Duodenal mucosa (tissue), 2 donors: ENCODE data around the gene BORCS5.
"Not testable (repeated sequence)": the region's sequence is repeated elsewhere in the genome, so short reads cannot be mapped to it uniquely, and the experiment has no call there.

Experiments
- H3K27ac ChIP-seq: one replicate; pipeline ENCODE4 v1.7.0; 2013; ENCODE audit warnings: low read depth, low read length
- H3K27me3 ChIP-seq, 2 donors: one replicate each; pipeline ENCODE4 v1.7.0; 2013; ENCODE audit warnings: low read length in 2 of 2, control low read depth in 1 of 2; ENCODE audit not compliant: insufficient read depth in 2 of 2, control insufficient read depth in 1 of 2
- H3K36me3 ChIP-seq, 2 donors: one replicate each; pipeline ENCODE4 v1.7.0; 2013; ENCODE audit warnings: low read length in 2 of 2, control low read depth in 1 of 2; ENCODE audit not compliant: insufficient read depth in 2 of 2, control insufficient read depth in 1 of 2
- H3K4me1 ChIP-seq, 2 donors: one replicate each; pipeline ENCODE4 v1.7.0; 2013; ENCODE audit warnings: low read length in 2 of 2, control low read depth in 1 of 2; ENCODE audit not compliant: insufficient read depth in 2 of 2, control insufficient read depth in 1 of 2
- H3K4me3 ChIP-seq, 2 donors: one replicate each; pipeline ENCODE4 v1.7.0; 2013; ENCODE audit warnings: low read length in 2 of 2, low read depth in 1 of 2
- H3K9ac ChIP-seq, 2 donors: one replicate each; pipeline ENCODE4 v1.7.0; 2013; ENCODE audit warnings: low read length in 2 of 2, low read depth in 1 of 2
- H3K9me3 ChIP-seq, 2 donors: one replicate each; pipeline ENCODE4 v1.7.0; 2013; ENCODE audit warnings: low read length in 2 of 2, control low read depth in 1 of 2; ENCODE audit not compliant: control insufficient read depth in 1 of 2

Gene BORCS5

DNA sequence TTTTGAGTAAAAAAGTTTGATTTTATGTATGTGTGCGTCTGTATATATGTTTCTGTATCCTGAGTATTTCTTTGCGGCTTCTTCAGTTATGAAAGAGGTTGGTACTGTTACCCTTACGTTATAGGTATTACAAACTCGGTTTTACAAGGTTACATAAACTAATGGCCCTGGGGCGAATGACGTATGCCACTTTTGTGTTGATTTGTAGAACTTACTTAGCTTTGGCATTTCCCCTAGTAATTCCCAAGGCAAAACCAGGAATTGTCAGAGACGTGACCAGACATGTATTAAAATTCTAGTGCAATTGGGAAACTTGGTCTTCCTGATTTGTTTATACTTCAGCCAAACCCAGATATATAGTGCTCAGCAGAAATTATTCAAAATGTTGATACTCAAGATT, 112.5 kb downstream of the BORCS5 start:
- Histone ChIP-seq H3K9me3 (no peaks in the 10 kb centered on the region), H3K9ac (no peak overlapping the region), H3K4me3 (no peak overlapping the region), H3K4me1 (peaks cover 6 to 15% of the 10 kb centered on the region in 2 donors), H3K27me3 (no peaks in the 10 kb centered on the region), H3K36me3 (no peaks in the 10 kb centered on the region), H3K27ac (no peak overlapping the region)

DNA sequence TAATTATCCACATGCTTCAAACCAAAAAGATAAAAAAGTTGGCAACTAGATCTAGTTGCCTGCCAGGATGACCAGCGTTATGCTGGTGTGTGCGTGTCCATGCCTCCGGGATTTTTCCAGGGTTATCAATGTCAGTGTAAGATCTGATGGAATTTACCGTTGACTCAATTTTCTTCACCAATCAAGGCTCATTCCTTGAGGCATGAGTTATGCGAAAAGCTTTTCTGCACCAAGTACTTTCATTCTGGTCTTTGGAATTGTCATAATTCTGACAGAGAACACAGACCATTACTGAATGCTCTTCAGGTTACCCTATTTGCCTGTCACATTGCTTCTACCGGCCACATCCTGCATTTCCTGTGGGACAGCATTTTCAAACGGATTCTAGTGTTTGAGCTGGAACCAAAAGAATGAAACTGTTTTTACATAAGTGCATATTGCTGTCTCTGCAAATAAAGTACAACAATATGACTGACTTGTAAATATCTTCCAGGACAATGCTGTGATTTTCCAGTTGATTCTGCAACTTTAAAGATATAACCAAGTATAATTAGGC, 114.0 kb downstream of the BORCS5 start:
- H3K9ac ChIP-seq: no peak overlapping the region
- H3K27ac ChIP-seq: no peak overlapping the region
- H3K4me3 ChIP-seq: no peak overlapping the region
- peaks cover 0 to 7% of the 10 kb centered on the region in 2 donors for H3K4me1 ChIP-seq
- H3K27me3 ChIP-seq: no peaks in the 10 kb centered on the region
- peaks cover 5 to 13% of the 10 kb centered on the region in 2 donors for H3K36me3 ChIP-seq
- no peaks in the 10 kb centered on the region for H3K9me3 ChIP-seq

DNA sequence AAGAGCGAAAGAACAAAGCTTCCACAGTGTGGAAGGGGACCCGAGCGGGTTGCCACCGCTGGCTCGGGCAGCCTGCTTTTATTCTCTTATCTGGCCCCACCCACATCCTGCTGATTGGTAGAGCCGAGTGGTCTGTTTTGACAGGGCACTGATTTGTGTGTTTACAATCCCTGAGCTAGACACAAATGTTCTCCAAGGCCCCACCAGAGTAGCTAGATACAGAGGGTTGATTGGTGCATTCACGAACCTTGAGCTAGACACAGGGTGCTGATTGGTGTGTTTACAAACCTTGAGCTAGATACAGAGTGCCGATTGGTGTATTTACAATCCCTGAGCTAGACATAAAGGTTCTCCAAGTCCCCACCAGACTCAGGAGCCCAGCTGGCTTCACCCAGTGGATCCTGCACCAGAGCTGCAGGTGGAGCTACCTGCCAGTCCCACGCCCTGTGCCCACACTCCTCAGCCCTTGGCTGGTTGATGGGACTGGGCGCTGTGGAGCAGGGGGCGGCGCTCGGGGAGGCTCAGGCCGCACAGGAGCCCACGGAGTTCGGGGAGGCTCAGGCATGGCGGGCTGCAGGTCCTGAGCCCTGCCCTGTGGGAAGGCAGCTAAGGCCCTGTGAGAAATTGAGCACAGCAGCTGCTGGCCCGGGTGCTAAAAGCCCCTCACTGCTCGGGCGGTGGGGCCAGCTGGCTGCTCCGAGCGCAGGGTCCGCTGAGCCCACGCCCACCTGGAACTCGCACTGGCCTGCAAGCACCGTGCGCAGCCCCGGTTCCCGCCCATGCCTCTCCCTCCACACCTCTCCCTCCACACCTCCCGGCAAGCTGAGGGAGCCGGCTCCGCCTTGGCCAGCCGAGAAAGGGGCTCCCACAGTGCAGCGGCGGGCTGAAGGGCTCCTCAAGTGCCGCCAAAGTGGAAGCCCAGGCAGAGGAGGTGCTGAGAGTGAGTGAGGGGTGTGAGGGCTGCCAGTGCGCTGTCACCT, 115.4 kb downstream of the BORCS5 start:
- not testable (repeated sequence) for H3K4me1 ChIP-seq, H3K9ac ChIP-seq, H3K4me3 ChIP-seq, H3K27ac ChIP-seq, H3K27me3 ChIP-seq, H3K9me3 ChIP-seq
- peaks cover 13 to 27% of the 10 kb centered on the region in 2 donors for H3K36me3 ChIP-seq

DNA sequence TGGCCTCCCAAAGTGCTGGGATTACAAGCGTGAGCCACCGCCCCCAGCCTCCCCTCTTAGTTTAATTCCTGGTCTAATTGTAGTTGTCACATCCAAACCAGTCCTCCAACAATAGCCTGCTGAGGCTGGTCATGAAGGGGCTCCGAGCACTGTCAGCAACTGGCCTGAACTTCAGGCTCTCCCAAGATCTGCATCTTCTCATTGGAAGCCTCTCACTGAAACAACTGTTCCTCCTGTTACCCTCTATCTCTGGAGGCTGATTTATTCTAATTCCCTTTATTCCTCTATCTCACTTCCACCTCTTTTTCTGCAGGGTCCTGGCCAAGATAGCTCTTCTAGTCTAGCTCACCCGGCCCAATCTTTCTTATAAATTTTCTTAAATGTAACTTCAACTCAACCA, 116.3 kb downstream of the BORCS5 start:
- Histone ChIP-seq H3K9ac (no peak overlapping the region), H3K4me3 (no peak overlapping the region), H3K9me3 (no peaks in the 10 kb centered on the region), H3K27me3 (no peaks in the 10 kb centered on the region), H3K27ac (no peak overlapping the region), H3K36me3 (peaks cover 13 to 37% of the 10 kb centered on the region in 2 donors), H3K4me1 (no peaks in the 10 kb centered on the region)

DNA sequence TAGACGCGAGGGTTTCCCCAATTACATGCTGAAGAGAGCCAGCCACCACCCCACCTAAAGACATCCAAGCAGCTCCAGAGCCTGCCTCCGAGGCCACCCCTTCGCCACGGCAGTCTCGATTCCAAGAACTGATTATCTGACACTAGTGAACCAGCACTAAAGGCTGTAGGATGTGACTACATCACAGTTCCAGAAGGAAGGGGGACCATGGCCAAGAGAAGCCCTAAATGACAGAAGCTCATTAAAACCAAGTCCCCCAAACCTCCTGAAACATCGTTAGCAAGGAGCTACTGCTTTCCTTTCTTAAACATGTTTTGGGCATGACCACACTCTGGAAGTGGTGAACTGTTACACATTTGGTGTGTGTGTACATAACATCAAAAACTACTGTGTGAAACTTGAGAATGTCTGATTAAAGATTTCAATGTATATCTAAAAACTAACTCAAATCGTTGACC, 117.6 kb downstream of the BORCS5 start:
- Histone ChIP-seq H3K36me3 (peaks cover 21 to 48% of the 10 kb centered on the region in 2 donors), H3K27ac (no peak overlapping the region)

DNA sequence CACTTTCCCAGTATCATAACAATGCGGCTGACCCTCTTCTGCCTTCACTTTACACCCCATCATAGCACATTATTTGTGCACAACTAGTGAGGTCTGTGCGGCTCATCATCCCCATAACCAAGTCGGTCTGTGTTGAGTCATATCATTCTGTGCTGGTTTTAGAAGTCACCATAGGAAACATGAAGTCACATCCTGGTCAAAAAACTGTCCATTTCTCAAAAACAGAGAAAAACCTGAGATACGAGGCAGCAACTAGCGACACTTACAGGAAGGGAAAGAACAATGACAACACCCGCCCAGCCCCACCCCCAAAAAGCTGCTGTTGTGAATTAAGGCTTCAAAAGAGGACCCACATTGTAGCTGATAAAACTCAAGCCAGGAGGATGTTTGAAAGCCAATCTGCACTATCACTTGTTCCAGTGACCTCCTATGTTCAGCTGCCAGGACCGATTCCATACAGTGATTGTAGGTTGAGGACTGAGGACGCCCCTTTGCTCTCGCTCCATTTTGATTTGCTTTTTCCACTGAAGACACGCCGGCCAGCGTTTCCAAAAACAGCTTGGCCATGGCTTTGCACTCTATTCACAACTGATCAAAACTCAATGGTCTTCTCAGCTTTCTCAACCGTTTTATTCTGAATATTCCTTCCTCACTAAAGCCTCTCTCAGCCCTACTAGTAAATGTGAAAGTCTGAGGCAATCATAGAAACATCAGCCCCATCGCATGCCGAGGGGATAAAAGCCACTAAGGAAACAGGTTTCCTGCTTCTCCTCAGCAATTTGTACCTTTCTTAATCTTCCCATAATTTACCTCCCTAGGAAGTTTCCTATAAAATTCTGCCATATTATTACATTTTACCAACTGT, 118.3 kb downstream of the BORCS5 start:
- Histone ChIP-seq H3K9me3 (no peaks in the 10 kb centered on the region), H3K36me3 (peaks cover 22 to 55% of the 10 kb centered on the region in 2 donors), H3K4me1 (no peaks in the 10 kb centered on the region), H3K27ac (peak overlapping the region; percentile 53), H3K9ac (peak overlapping the region in 1 of 2 donors; percentile 20), H3K4me3 (no peak overlapping the region), H3K27me3 (no peaks in the 10 kb centered on the region)

More for the DNA sequence above, 117.6 kb downstream of the BORCS5 start:
- Histone ChIP-seq H3K4me1 (no peaks in the 10 kb centered on the region), H3K9ac (no peak overlapping the region), H3K9me3 (no peaks in the 10 kb centered on the region), H3K27me3 (no peaks in the 10 kb centered on the region), H3K4me3 (no peak overlapping the region)

DNA sequence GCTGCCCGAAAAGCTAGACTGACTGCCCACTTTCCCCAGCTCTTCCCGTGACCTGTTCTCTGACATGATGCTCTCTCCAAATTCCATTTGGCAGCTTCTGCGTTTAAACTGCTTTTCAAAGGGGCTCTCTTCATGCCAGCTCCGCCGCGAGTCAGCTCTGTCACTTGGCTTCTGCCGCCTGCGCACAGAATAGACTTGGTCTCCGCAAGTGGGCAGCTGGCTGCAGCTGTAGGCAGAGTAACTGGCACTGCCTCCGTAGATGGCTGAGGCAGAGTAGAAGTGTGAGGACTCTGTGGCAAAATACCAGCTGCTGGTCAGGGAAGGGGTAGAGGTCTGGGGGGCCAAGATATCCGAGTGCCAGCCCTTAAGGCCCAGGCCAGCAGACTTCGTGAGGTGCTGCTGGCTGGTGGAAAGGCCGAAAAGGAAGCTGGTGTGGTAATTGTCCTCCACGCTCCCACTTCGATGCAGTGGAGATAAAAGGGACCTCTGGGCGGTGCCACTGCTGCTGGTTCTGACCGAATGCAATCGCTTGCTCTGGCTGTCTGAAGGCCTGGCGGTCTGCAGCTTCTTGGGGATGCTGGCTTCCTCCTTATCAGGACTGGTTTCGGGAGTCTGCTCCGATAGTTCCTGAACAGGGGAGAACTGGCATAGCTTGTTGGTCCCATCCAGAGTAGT, 120.1 kb downstream of the BORCS5 start:
- Histone ChIP-seq H3K9ac (no peak overlapping the region), H3K9me3 (no peaks in the 10 kb centered on the region), H3K4me1 (no peaks in the 10 kb centered on the region), H3K27ac (no peak overlapping the region), H3K36me3 (peaks cover 24 to 64% of the 10 kb centered on the region in 2 donors), H3K4me3 (no peak overlapping the region), H3K27me3 (no peaks in the 10 kb centered on the region)

DNA sequence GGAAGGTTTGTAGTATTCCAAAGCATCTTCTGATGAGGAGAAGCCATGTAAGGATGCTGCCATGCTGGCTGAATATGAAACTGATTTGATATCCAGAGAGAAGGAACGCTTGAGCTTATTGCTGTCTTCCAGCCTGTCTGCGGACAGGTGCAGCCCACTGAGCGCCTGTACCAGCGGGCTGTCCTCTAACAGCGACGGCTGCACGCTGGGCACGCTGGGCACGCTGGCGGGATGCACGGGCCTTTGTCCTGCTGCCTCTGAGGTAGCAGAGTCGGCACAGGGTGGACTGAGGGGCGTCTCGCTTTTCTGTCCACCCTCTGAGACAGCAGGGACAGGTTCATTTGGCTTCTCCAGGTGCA, 120.6 kb downstream of the BORCS5 start:
- H3K36me3 ChIP-seq: peaks cover 24 to 69% of the 10 kb centered on the region in 2 donors
- no peaks in the 10 kb centered on the region for H3K4me1 ChIP-seq
- no peak overlapping the region for H3K4me3 ChIP-seq
- no peak overlapping the region for H3K9ac ChIP-seq
- H3K9me3 ChIP-seq: no peaks in the 10 kb centered on the region
- H3K27ac ChIP-seq: no peak overlapping the region
- no peaks in the 10 kb centered on the region for H3K27me3 ChIP-seq

DNA sequence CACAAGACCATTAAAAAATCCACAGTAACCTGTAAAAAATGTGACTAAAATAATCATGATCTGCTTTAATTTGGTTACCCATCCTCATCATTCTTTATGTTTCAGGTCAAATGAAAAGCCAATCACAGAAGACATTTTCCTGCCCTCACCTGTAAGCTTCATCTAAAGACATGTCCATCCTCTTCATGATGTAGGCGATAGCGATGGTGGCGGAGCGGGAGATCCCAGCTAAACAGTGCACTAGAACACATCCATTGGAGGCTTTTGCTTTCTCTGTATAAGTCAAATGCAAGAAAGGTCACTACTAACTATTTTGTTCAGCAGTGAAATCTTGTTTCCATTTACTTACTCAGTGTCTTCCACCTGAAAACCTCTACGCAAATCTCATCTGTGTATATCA, 123.2 kb downstream of the BORCS5 start:
- Histone ChIP-seq H3K4me1 (peaks cover 4 to 5% of the 10 kb centered on the region in 2 donors), H3K9me3 (no peaks in the 10 kb centered on the region), H3K27me3 (no peaks in the 10 kb centered on the region), H3K27ac (no peak overlapping the region), H3K9ac (no peak overlapping the region), H3K36me3 (peaks cover 23 to 65% of the 10 kb centered on the region in 2 donors), H3K4me3 (no peak overlapping the region)
